GM10266 (cell line): ENCODE measurements around the gene MTMR2.

Experiments
- DNase-seq: peaks from one replicate; pipeline ENCODE4 v3.0.0; 2012; ENCODE audit errors: extremely low spot score
- TF ChIP-seq, protein P1 (sequence below): IDR thresholded peaks from 2 replicates; pipeline ENCODE4 v1.5.1; 2012; ENCODE audit warnings: mild to moderate bottlenecking, low read depth; ENCODE audit not compliant: control insufficient read depth, insufficient read depth; ENCODE audit errors: missing control alignments

MTMR2 gene

DNA sequence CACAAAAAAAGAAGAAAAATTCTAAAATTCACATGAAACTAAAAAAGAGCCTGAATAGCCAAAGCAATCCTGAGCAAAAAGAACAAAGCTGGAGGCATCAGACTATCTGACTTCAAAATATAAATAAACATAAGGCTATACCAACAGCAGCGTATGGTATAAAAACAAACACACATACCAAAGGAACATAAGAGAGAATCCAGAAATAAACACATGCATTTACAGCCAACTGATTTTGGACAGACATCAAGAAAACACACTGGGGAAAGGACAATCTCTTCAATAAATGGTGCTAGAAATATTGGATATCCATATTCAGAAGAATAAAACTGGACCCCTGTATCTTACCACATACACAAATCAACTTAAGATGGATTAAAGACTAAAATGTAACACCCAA, 2.8 kb upstream of the MTMR2 start:
- TF ChIP-seq, protein P1, sequence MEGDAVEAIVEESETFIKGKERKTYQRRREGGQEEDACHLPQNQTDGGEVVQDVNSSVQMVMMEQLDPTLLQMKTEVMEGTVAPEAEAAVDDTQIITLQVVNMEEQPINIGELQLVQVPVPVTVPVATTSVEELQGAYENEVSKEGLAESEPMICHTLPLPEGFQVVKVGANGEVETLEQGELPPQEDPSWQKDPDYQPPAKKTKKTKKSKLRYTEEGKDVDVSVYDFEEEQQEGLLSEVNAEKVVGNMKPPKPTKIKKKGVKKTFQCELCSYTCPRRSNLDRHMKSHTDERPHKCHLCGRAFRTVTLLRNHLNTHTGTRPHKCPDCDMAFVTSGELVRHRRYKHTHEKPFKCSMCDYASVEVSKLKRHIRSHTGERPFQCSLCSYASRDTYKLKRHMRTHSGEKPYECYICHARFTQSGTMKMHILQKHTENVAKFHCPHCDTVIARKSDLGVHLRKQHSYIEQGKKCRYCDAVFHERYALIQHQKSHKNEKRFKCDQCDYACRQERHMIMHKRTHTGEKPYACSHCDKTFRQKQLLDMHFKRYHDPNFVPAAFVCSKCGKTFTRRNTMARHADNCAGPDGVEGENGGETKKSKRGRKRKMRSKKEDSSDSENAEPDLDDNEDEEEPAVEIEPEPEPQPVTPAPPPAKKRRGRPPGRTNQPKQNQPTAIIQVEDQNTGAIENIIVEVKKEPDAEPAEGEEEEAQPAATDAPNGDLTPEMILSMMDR, result no peak
- no peak for DNase-seq

DNA sequence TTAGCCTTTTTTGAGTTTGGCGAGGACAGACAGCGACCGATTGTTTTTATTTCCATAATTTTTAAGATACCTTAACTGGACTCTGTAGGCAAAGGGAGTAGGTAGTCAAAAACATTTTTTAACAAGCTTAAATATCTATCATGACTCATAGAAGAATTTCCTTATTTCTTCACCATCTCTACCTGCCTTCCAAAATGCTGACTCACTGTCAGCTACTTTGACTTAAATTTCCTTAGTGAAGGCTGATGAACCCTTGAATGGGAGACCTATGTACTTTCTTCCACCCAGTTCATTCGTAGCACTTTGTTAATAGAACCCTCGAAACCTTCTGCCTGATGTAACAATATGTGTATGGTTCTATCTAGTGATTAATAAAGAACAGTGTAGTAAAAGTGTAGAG, 1.1 kb upstream of the MTMR2 start:
- no peak for DNase-seq
- TF ChIP-seq, protein P1, result no peak

DNA sequence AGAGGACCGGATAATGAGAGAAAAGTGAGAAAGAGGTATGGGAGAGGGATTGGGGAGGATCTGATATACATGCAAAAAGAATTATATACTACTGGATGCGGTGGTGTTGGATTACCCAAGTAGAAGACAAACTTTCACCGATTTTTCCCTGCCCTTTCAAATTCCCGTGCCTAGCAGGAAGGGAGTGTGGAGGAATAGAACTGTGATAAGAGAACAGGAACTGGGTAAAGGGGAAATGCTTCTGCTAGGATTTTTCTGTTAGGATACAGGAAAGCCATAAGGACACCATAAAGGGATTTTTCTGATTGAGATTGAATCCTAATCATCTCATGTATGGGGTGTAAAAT, 480 bp upstream of the MTMR2 start:
- TF ChIP-seq, protein P1, result no peak
- no peak for DNase-seq

DNA sequence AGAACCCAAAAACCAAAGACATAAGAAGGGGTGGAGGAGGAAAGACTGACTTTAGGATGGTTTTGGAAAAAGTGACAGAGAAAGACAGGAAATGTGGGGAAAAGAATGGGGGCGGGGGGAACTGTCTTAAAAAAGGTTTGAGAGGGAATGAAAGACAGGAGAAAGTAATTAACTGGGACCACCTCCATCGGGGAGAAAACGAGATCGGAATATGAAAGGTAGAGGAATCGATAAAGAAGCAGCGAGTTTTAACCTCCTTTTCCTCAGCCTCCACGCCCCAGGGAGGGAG, 524 bp downstream of the MTMR2 start:
- DNase-seq, result peak; percentile 12
- TF ChIP-seq, protein P1, result no peak

DNA sequence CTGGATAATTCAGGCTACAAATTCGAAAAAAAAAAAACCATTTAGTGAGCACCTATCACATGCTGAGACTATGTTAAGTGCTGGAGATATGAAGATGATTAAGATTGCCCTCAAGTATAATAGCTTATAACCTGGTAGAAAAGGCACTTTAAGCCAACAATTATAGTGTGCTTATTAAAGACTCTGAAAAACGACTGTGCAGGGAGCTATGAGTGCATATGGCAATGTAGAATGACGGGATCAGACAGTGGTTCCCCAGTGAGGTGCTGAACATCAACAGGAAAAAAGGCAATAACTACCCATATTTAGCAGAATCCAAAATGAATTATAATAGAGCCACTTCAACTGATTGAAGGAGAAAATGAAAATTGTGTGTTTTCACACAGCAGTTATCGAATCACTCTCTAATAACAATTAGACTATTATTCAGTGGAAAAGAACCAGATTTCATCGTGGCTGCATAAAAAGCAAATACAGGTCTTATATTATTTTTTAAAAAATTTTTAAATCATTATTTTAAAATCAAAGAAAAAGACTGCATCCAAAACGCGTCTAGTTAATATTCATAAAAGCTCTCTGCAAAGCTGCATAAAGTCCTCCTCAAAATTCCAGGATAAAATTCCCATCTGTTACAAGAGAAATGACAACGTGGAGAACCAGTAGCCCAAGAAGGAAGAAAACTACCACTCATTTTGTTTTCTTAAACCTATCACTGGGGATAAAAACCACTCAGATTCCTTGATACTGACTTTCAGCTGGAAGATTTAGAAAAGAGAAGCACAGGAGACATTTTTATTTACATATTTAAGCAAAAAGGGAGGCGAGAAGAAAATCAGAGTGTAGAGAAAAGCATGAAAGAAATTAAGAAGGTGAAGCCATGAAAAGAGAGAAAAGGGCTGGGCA, 1.1 kb downstream of the MTMR2 start:
- TF ChIP-seq, protein P1, result no peak
- no peak for DNase-seq

DNA sequence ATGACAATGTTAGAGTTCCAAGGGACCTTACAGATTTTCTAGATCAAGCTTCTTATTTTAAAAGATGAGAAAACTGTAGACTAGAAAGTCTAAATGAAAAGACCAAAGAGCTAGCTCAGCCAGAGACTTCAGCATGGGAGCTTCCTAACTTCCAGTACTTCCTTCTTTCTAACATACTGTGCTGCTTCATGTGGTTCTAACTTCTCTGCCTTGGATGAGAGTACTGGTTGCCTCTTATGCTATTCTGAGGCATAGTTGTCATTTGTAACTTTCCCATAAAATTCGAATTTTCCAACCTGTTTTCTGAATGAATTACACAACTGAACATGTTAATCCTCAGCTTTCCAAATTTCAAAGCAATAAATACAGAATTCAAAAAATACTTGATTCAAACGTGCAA, 1.8 kb downstream of the MTMR2 start:
- TF ChIP-seq, protein P1, result no peak
- no peak for DNase-seq

DNA sequence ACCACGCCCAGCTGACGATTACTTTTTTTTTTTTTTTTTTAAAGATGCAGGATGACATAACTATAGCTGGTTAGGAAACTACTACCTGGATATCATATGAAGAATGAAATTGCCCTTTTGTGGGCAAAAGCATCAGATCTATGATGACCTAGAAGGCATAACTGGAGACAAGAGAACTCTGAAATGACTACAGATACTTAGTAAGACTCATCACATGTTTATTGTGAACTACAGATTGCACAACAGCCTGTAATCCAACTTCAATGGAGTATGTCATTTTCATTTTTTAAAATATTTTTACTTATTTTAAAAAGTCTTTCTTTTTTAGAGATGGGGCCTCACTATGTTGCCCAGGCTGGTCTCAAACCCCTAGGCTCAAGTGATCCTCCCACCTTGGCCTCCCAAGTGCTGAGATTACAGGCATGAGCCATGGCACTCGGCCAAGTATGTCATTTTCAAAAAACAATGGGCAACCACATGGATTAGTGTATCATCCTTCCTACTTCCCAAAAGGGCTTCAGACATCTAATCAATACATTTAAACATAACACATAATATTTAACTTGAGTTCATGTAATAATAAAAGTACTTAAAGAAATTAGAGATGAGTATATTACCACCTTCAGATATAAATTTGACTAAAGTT, 3.3 kb downstream of the MTMR2 start:
- TF ChIP-seq, protein P1, result no peak
- no peak for DNase-seq
